Neural cell (in vitro differentiated cells): ENCODE results near the gene PVALEF. TPM values are rescaled to one million over a fixed set of nuclear protein-coding genes. Genes with fewer than 3 reads are reported as not detected.

Experiments
- H2AFZ ChIP-seq: fragments of 200-600, 300-800 bp; sonication (generic), shearing (Covaris generic); 2 replicates; pipeline ENCODE4 v1.6.0; 2014; ENCODE audit warnings: low read depth, mild to moderate bottlenecking, antibody characterized with exemption, low read length, moderate library complexity
- H3F3A ChIP-seq: fragments of 200-600 bp; shearing (Covaris generic); 2 replicates; pipeline ENCODE4 v1.6.1; 2016; ENCODE audit warnings: mild to moderate bottlenecking, moderate library complexity, mixed read lengths, antibody characterized with exemption, low read length; ENCODE audit not compliant: insufficient read depth, poor library complexity, severe bottlenecking
- H3K27ac ChIP-seq: fragments of 200-600, 300-800 bp; sonication (generic), shearing (Covaris generic); 2 replicates; pipeline ENCODE4 v1.5.1; 2014; ENCODE audit warnings: mild to moderate bottlenecking, low read length, moderate library complexity
- H3K27me3 ChIP-seq: fragments of 300-800, 200-600 bp; sonication (generic), shearing (Covaris generic); 2 replicates; pipeline ENCODE4 v1.6.0; 2014; ENCODE audit warnings: mild to moderate bottlenecking, low read depth, low read length, moderate library complexity; ENCODE audit not compliant: insufficient read depth
- H3K36me3 ChIP-seq: fragments of 300-800, 200-600 bp; sonication (generic), shearing (Covaris generic); 2 replicates; pipeline ENCODE4 v1.5.1; 2014; ENCODE audit warnings: mild to moderate bottlenecking, antibody characterized with exemption, low read length, moderate library complexity; ENCODE audit not compliant: insufficient read depth
- H3K4me2 ChIP-seq: fragments of 300-800, 200-600 bp; sonication (generic), shearing (Covaris generic); 2 replicates; pipeline ENCODE4 v1.6.0; 2014; ENCODE audit warnings: mild to moderate bottlenecking, low read length
- H3K4me3 ChIP-seq: fragments of 300-800, 200-600 bp; sonication (generic), shearing (Covaris generic); 2 replicates; pipeline ENCODE4 v1.5.1; 2014; ENCODE audit warnings: mild to moderate bottlenecking, low read length, moderate library complexity
- H3K79me2 ChIP-seq: fragments of 200-600 bp; shearing (Covaris generic); replicated peaks from 2 replicates; pipeline ENCODE4 v1.6.0; 2014; ENCODE audit warnings: mild to moderate bottlenecking, low read length, moderate library complexity; ENCODE audit not compliant: insufficient read depth
- H3K9ac ChIP-seq: fragments of 300-800, 200-600 bp; sonication (generic), shearing (Covaris generic); 2 replicates; pipeline ENCODE4 v1.6.1; 2016; ENCODE audit warnings: mild to moderate bottlenecking, low read length, mixed read lengths
- H3K9me2 ChIP-seq: fragments of 200-600 bp; shearing (Covaris generic); 2 replicates; pipeline ENCODE4 v1.6.1; 2016; ENCODE audit warnings: mild to moderate bottlenecking, low read length, mixed read lengths; ENCODE audit not compliant: insufficient read depth
- H3K9me3 ChIP-seq: fragments of 200-600, 300-800 bp; sonication (generic), shearing (Covaris generic); 2 replicates; pipeline ENCODE4 v1.6.1; 2016; ENCODE audit warnings: mild to moderate bottlenecking, mixed run types, low read length, moderate library complexity, mixed read lengths
- H4K20me1 ChIP-seq: fragments of 200-600 bp; shearing (Covaris generic); 2 replicates; pipeline ENCODE4 v1.6.1; 2016; ENCODE audit warnings: mild to moderate bottlenecking, mixed run types; ENCODE audit not compliant: insufficient read depth
- CTCF ChIP-seq: fragments of 450-650 bp; IDR thresholded peaks from 2 replicates; pipeline ENCODE4 v1.5.1; 2014; ENCODE audit warnings: antibody characterized with exemption, mild to moderate bottlenecking, moderate library complexity; ENCODE audit not compliant: poor library complexity, severe bottlenecking
- EP300 ChIP-seq: fragments of 450-650 bp; conservative IDR thresholded peaks from 2 replicates; pipeline ENCODE4 v1.6.1; 2014; ENCODE audit warnings: antibody characterized with exemption, mild to moderate bottlenecking, moderate library complexity; ENCODE audit not compliant: poor library complexity, severe bottlenecking
- EZH2 ChIP-seq: fragments of 200-600, 300-800 bp; shearing (Covaris generic), sonication (generic); IDR thresholded peaks from 2 replicates; pipeline ENCODE4 v1.6.1; 2014; ENCODE audit warnings: antibody characterized with exemption, low read length, borderline replicate concordance, mild to moderate bottlenecking; ENCODE audit not compliant: insufficient read depth, poor library complexity, severe bottlenecking
- MXI1 ChIP-seq: fragments of 450-650 bp; conservative IDR thresholded peaks from 2 replicates; pipeline ENCODE4 v1.6.1; 2014; ENCODE audit warnings: antibody characterized with exemption, mild to moderate bottlenecking; ENCODE audit not compliant: poor library complexity, severe bottlenecking
- POLR2AphosphoS5 ChIP-seq: IDR thresholded peaks from 2 replicates; pipeline ENCODE4 v1.6.1; 2012
- RAD21 ChIP-seq: fragments of 450-650 bp; conservative IDR thresholded peaks from 2 replicates; pipeline ENCODE4 v1.6.1; 2014; ENCODE audit warnings: antibody characterized with exemption, mild to moderate bottlenecking, moderate library complexity
- REST ChIP-seq: IDR thresholded peaks from 2 replicates; pipeline ENCODE4 v1.6.1; 2012; ENCODE audit warnings: borderline replicate concordance
- SMC3 ChIP-seq: fragments of 450-650 bp; conservative IDR thresholded peaks from 2 replicates; pipeline ENCODE4 v1.6.1; 2014; ENCODE audit warnings: antibody characterized with exemption, mild to moderate bottlenecking, moderate library complexity; ENCODE audit not compliant: poor library complexity
- TAF1 ChIP-seq: IDR thresholded peaks from 2 replicates; pipeline ENCODE4 v1.6.1; 2012; ENCODE audit warnings: low read depth
- polyA plus RNA-seq: library from polyadenylated mRNA; depleted of rRNA; stranded (reverse); fragments of >200 nt; gene quantifications from 2 replicates; pipeline ENCODE4 v1.2.3, GENCODE V29; 2014

PVALEF gene
- polyA plus RNA-seq, 1 donor from 2014 or later: not detected

- no peaks in the 10 kb centered on the region for H3K9me2 ChIP-seq
- no peaks in the 10 kb centered on the region for H3K36me3 ChIP-seq
- no peak overlapping the region for H3K4me3 ChIP-seq
- H3K4me2 ChIP-seq: no peak overlapping the region
- no peak overlapping the region for H3K27ac ChIP-seq
- H2AFZ ChIP-seq: no peak overlapping the region
- no peak overlapping the region for H3K9ac ChIP-seq
- no peaks in the 10 kb centered on the region for H4K20me1 ChIP-seq
- no peak for TF ChIP-seq RAD21
- TF ChIP-seq CTCF: no peak
- H3K27me3 ChIP-seq: no peaks in the 10 kb centered on the region
- no peaks in the 10 kb centered on the region for H3K9me3 ChIP-seq
- H3K79me2 ChIP-seq: no peaks in the 10 kb centered on the region
- H3F3A ChIP-seq: no peaks in the 10 kb centered on the region
Observed at GRCh38 chr17:81184555-81184954, 19.2 kb downstream of the PVALEF start.

GRCh38 chr17:81186203-81186602, 20.9 kb downstream of the PVALEF start:
- no peaks in the 10 kb centered on the region for H3K27me3 ChIP-seq
- no peaks in the 10 kb centered on the region for H3K36me3 ChIP-seq
- H3F3A ChIP-seq: no peaks in the 10 kb centered on the region
- H3K4me3 ChIP-seq: no peak overlapping the region
- H4K20me1 ChIP-seq: no peaks in the 10 kb centered on the region
- H3K9me3 ChIP-seq: no peaks in the 10 kb centered on the region
- H2AFZ ChIP-seq: no peak overlapping the region
- H3K27ac ChIP-seq: no peak overlapping the region
- no peak for TF ChIP-seq RAD21
- TF ChIP-seq TAF1: no peak
- no peak for TF ChIP-seq CTCF
- TF ChIP-seq EZH2: no peak
- TF ChIP-seq POLR2AphosphoS5: no peak
- H3K79me2 ChIP-seq: no peaks in the 10 kb centered on the region
- no peak overlapping the region for H3K9ac ChIP-seq
- no peak overlapping the region for H3K4me2 ChIP-seq
- H3K9me2 ChIP-seq: no peaks in the 10 kb centered on the region

- TF ChIP-seq MXI1 (no peak), EP300 (no peak), REST (no peak), RAD21 (no peak), TAF1 (no peak), POLR2AphosphoS5 (no peak), EZH2 (no peak), CTCF (no peak), SMC3 (no peak)
- no peak overlapping the region for H3K27ac ChIP-seq
- H3K79me2 ChIP-seq: no peaks in the 10 kb centered on the region
- H3K9ac ChIP-seq: no peak overlapping the region
- no peak overlapping the region for H3K4me2 ChIP-seq
- no peaks in the 10 kb centered on the region for H3K9me2 ChIP-seq
- H3F3A ChIP-seq: no peaks in the 10 kb centered on the region
- no peak overlapping the region for H2AFZ ChIP-seq
- no peaks in the 10 kb centered on the region for H4K20me1 ChIP-seq
- no peaks in the 10 kb centered on the region for H3K27me3 ChIP-seq
- no peaks in the 10 kb centered on the region for H3K36me3 ChIP-seq
- no peak overlapping the region for H3K4me3 ChIP-seq
- H3K9me3 ChIP-seq: no peaks in the 10 kb centered on the region
Observed at GRCh38 chr17:81187120-81187519, 21.8 kb downstream of the PVALEF start.
